ENCODE results near the gene UFSP2. TPM values are rescaled to one million over a fixed set of nuclear protein-coding genes. Genes with fewer than 3 reads are reported as not detected.

The UFSP2 gene
- total and polyA plus RNA-seq, 2 experiments from 2014 or later, result 29.0 to 53.0 TPM

- TF ChIP-seq ETS1 (IDR thresholded peaks at IDR 0.05) (no peak), JUNB (IDR thresholded peaks at IDR 0.05; ENCODE audit: unreplicated experiment) (no peak), EZH2phosphoT487 (IDR thresholded peaks at IDR 0.05; ENCODE audit: unreplicated experiment) (no peak), ZNF114 (CRISPR knock-in tag; IDR thresholded peaks at IDR 0.05) (no peak), STAT1 (IDR thresholded peaks at IDR 0.05; ENCODE audit: unreplicated experiment) (no peak), EZH2 (IDR thresholded peaks at IDR 0.05; ENCODE audit: low read depth, unreplicated experiment) (no peak), CTCF (conservative IDR thresholded peaks at IDR 0.05; ENCODE audit: low read depth in 2 of 2) (no peak)
Measured at GRCh38 chr4:185472103-185472542, 46.4 kb upstream of the UFSP2 start (continued).

DNA sequence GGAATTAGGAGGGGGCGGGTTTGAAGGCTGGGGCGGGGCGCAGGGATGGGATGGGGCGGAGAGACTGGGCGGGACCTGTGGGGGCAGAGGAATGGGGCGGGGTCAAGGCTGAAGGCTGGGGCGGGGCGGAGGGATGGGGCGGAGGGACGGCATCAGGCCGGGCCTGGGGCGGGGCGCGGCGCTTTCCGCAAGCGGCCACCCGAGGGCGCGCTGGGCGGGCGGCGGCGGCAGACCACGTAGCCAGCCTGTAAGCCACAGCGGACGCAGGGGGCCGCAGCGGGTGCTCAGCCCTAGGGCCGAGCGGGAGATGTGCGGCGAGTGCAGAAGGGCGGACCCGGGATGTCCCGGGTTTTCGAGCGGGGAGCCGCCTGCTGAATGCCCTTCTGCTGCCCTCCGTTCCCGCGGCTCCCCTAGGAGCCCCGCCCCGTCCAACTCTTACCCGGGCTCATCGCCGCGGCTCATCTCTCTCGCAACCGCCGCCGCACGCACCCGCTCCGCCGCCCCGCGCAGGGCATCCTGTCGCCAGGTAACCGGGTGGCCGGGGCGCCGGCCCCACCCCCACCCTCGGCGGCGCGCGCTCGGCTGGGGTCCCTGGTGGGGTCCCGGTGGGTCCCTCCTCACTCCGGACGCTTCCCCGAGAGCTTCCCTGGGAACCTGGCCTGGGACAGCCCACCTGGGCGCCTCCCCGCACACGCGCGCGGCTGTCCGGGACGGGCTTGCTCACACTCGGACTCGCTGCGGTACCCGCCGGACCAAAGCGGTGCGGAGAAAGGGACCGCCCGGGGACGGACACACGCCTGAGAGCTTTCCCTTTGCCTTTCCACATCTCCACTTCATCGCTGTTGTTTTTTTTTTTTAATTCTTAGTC lies 45.7 kb upstream of the UFSP2 start, which contains the start of gene CCDC110:
TSS of gene CCDC110 (minus strand) at position 499 of the 868 bp plus-strand sequence. CDS start at position 449, 50 bp downstream.
- Mint-ChIP-seq H3K36me3 (ENCODE audit: low read depth) (peaks cover 3% of the 10 kb centered on the region; the same call in 2 of the 3 replicates), H3K9me3 (peaks cover 7% of the 10 kb centered on the region; the same call in 2 of the 3 replicates), H3K27ac (peak within 1 kb of the TSS; percentile 30; the same call in 1 of the 2 replicates), H3K4me3 (peak within 1 kb of the TSS; percentile 88), H3K4me1 (peaks cover 15% of the 10 kb centered on the region), H3K27me3 (ENCODE audit: insufficient read depth, low read depth, poor library complexity) (peaks cover 9% of the 10 kb centered on the region)
- H3K4me2 ChIP-seq, result peak within 1 kb of the TSS; percentile 96
- H3K27me3 ChIP-seq (ENCODE audit: insufficient read depth), result peaks cover 23% of the 10 kb centered on the region
- no peak within 1 kb of the TSS for H3K27ac ChIP-seq (ENCODE audit: low read depth)
- peak; percentile 56; the same call in 1 of the 2 replicates for TF ChIP-seq CREB1 (CRISPR knock-in tag; IDR thresholded peaks at IDR 0.05; ENCODE audit: low read depth)
- TF ChIP-seq CTCF (conservative IDR thresholded peaks at IDR 0.05; ENCODE audit: low read depth in 2 of 2), result peak; percentile 30 to 74
- TF ChIP-seq POLR2AphosphoS5 (IDR thresholded peaks at IDR 0.05; ENCODE audit: low read depth), result peak; percentile 59
- TF ChIP-seq EZH2phosphoT487 (IDR thresholded peaks at IDR 0.05; ENCODE audit: unreplicated experiment), result no peak
- no peaks in the 10 kb centered on the region for H3F3A ChIP-seq (replicated peaks; ENCODE audit: low read depth)
- ATAC-seq (peak; percentile 91), DNase-seq (ENCODE audit: low spot score) (peak; percentile 98)
- H3K79me2 ChIP-seq (replicated peaks; ENCODE audit: insufficient read depth), result no peaks in the 10 kb centered on the region
- no peaks in the 10 kb centered on the region for H4K20me1 ChIP-seq (replicated peaks; ENCODE audit: insufficient read depth)
- peaks cover 10% of the 10 kb centered on the region; the same call in 1 of the 2 replicates for H3K4me1 ChIP-seq (ENCODE audit: insufficient read depth)
- H3K4me3 ChIP-seq, result peak within 1 kb of the TSS; percentile 93
- peak within 1 kb of the TSS; percentile 100 for H2AFZ ChIP-seq
- no peaks in the 10 kb centered on the region for H3K36me3 ChIP-seq (ENCODE audit: insufficient read depth)
- no peaks in the 10 kb centered on the region for H3K9me2 ChIP-seq (ENCODE audit: insufficient read depth)
